GM12878 (cell line): ENCODE results near the gene PGM3. TPM values are rescaled to one million over a fixed set of nuclear protein-coding genes. Genes with fewer than 3 reads are reported as not detected.

ENCODE experiments used
- ASH2L ChIP-seq: fragments of 300-600, 200-600 bp; sonication (generic); IDR thresholded peaks from 2 replicates; pipeline ENCODE4 v1.6.1; 2017; ENCODE audit warnings: low read depth, mild to moderate bottlenecking, borderline replicate concordance
- BHLHE40 ChIP-seq, 2 experiments: fragments of 450-650 bp in 1 of 2; IDR thresholded peaks; 2 replicates each; pipeline ENCODE4 v1.6.1; 2011 to 2017; ENCODE audit warnings: low read depth in 2 of 2, borderline replicate concordance in 1 of 2, improper control_type of control experiment in 1 of 2, low read length in 1 of 2, mild to moderate bottlenecking in 1 of 2
- CEBPB ChIP-seq, 2 experiments: fragments of 150-350 bp in 1 of 2; IDR thresholded peaks; 2 replicates each; pipeline ENCODE4 v1.6.1; 2012 to 2014; ENCODE audit warnings: low read depth in 2 of 2, low read length in 2 of 2, borderline replicate concordance in 1 of 2, inconsistent platforms in 1 of 2
- CEBPZ ChIP-seq: fragments of 150-350 bp; IDR thresholded peaks from 2 replicates; pipeline ENCODE4 v1.6.1; 2016; ENCODE audit warnings: low read depth, low read length
- NFYA ChIP-seq: IDR thresholded peaks from 2 replicates; pipeline ENCODE4 v1.6.1; 2011; ENCODE audit warnings: low read depth, mild to moderate bottlenecking, low read length, improper control_type of control experiment, borderline replicate concordance
- NR2C1 ChIP-seq: fragments of 450-650 bp; IDR thresholded peaks from 2 replicates; pipeline ENCODE4 v1.6.1; 2017; ENCODE audit warnings: antibody characterized with exemption, mild to moderate bottlenecking, moderate library complexity
- POLR2AphosphoS2 ChIP-seq: IDR thresholded peaks from 2 replicates; pipeline ENCODE4 v1.6.1; 2011; ENCODE audit warnings: low read depth, mild to moderate bottlenecking, low read length, improper control_type of control experiment, moderate library complexity
- RBBP5 ChIP-seq: fragments of 200-600 bp; sonication (generic); conservative IDR thresholded peaks from 2 replicates; pipeline ENCODE4 v1.6.1; 2016
- SMC3 ChIP-seq: IDR thresholded peaks from 2 replicates; pipeline ENCODE4 v1.6.1; 2011; ENCODE audit warnings: low read length, improper control_type of control experiment, borderline replicate concordance
- SRF ChIP-seq, 2 experiments: IDR thresholded peaks; 2 replicates each; pipeline ENCODE4 v1.6.1; 2011; ENCODE audit warnings: low read depth in 2 of 2, low read length in 2 of 2, mild to moderate bottlenecking in 1 of 2, moderate library complexity in 1 of 2
- TCF3 ChIP-seq: IDR thresholded peaks from 2 replicates; pipeline ENCODE4 v1.6.1; 2012; ENCODE audit warnings: low read depth, mild to moderate bottlenecking, low read length, borderline replicate concordance; ENCODE audit not compliant: insufficient read depth
- ZNF207 ChIP-seq: fragments of 450-650 bp; IDR thresholded peaks from 2 replicates; pipeline ENCODE4 v1.6.1; 2014; ENCODE audit warnings: antibody characterized with exemption, mild to moderate bottlenecking, borderline replicate concordance
- ZNF384 ChIP-seq: IDR thresholded peaks from 2 replicates; pipeline ENCODE4 v1.6.1; 2012; ENCODE audit warnings: low read depth, mild to moderate bottlenecking, low read length, improper control_type of control experiment, borderline replicate concordance
- ZNF592 ChIP-seq: fragments of 450-650 bp; IDR thresholded peaks from 2 replicates; pipeline ENCODE4 v1.6.1; 2017; ENCODE audit warnings: mild to moderate bottlenecking, moderate library complexity
- polyA plus RNA-seq, 11 experiments: library from polyadenylated mRNA; depleted of rRNA in 4 of 11; unstranded in 6 of 11; stranded (reverse) in 5 of 11; fragments of >200 nt; fragmentation: Nextera tagmentation in 4 of 11; fragmentation: Illumina TruSeq in 1 of 11; extraction: Ambion mirVana in 4 of 11; extraction: Trizol in 1 of 11; gene quantifications; 1 replicate in 1 of 11; 2 replicates in 10 of 11; pipeline versions ENCODE4 v1.2.1 to v1.2.3, GENCODE V29; 2011 to 2016; ENCODE audit warnings: inconsistent platforms in 2 of 11, missing spikeins in 2 of 11, low read depth in 1 of 11
- total RNA-seq, 4 experiments: library from RNA; depleted of rRNA in 3 of 4; stranded (reverse); fragments of >200 nt in 3 of 4; fragmentation: Illumina TruSeq in 1 of 4; extraction: Trizol in 1 of 4; gene quantifications; 2 replicates each; pipeline versions ENCODE4 v1.2.1 to v1.2.3, GENCODE V29; 2013 to 2021
- TF ChIP-seq, protein P1 (sequence below): fragments of 450-650 bp; formaldehyde crosslinking; IDR thresholded peaks from 2 replicates; pipeline ENCODE4 v1.5.0; 2022; ENCODE audit warnings: mild to moderate bottlenecking, missing genetic modification characterization

The PGM3 gene
- total and polyA plus RNA-seq, 10 of the 15 experiments (the other 5 are each of a cell fraction or from before 2014, with no cell fraction given), result 13.0 to 36.0 (median 24.6) TPM

DNA sequence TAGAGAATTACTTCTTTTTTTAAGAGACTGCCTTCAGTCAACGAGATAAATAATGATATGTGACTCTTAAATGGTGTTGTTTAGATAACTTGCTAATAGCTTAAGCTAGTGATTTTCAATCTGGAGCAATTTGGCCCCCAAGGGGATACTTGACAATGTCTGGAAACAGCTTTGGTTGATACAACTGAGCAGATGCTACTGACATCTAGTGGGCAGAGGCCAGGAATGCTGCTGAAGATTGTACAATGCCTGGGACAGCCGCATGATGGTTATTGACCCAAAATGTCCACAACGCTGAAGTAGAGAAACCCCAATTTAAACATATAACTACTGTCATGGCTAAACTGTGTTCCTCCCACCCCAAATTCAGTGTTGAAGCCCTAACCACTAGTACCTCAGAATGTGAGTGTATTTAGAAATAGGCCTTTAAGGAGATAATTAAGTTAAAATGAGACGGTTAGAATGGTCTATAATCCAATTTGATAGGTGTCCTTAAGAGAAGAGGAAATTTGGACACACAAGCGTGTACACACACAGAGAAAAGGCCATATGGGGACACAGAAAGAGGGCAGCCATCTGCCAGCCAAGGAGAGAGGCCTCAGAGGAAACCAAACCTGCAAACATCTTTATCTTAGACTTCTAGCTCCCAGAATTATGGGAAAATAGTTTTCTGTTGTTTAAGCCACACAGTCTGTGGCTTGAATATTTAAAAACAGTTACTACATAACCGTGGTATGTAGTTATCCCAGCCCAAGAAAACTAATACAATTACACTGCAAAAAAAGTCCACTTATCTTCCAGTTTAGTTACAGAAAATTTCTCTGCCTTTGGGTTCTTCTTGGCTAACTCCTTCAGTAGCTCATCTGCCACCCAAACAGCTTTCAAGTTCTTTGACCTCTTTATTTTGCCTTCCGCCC, 22.3 kb upstream of the PGM3 start (continued):
- no peak for TF ChIP-seq CEBPZ
- TF ChIP-seq ZNF384, result no peak
- no peak for TF ChIP-seq SRF (IDR thresholded peaks at IDR 0.05; ENCODE audit: low read depth in 2 of 2, low read length in 2 of 2)
- TF ChIP-seq RBBP5, result no peak
- TF ChIP-seq ZNF592, result 0 out of 2 replicates have a peak, but pooled peaks have one; percentile 29
- TF ChIP-seq SMC3, result peak; percentile 85
- no peak for TF ChIP-seq POLR2AphosphoS2
- TF ChIP-seq CEBPB (IDR thresholded peaks at IDR 0.05; ENCODE audit: borderline replicate concordance in 1 of 2, low read depth in 2 of 2, low read length in 2 of 2), result no peak
- no peak for TF ChIP-seq NR2C1
- TF ChIP-seq ZNF207, result no peak
- TF ChIP-seq, protein P1, sequence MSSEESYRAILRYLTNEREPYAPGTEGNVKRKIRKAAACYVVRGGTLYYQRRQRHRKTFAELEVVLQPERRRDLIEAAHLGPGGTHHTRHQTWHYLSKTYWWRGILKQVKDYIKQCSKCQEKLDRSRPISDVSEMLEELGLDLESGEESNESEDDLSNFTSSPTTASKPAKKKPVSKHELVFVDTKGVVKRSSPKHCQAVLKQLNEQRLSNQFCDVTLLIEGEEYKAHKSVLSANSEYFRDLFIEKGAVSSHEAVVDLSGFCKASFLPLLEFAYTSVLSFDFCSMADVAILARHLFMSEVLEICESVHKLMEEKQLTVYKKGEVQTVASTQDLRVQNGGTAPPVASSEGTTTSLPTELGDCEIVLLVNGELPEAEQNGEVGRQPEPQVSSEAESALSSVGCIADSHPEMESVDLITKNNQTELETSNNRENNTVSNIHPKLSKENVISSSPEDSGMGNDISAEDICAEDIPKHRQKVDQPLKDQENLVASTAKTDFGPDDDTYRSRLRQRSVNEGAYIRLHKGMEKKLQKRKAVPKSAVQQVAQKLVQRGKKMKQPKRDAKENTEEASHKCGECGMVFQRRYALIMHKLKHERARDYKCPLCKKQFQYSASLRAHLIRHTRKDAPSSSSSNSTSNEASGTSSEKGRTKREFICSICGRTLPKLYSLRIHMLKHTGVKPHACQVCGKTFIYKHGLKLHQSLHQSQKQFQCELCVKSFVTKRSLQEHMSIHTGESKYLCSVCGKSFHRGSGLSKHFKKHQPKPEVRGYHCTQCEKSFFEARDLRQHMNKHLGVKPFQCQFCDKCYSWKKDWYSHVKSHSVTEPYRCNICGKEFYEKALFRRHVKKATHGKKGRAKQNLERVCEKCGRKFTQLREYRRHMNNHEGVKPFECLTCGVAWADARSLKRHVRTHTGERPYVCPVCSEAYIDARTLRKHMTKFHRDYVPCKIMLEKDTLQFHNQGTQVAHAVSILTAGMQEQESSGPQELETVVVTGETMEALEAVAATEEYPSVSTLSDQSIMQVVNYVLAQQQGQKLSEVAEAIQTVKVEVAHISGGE (CRISPR knock-in tag), result no peak
- no peak for TF ChIP-seq ASH2L
- TF ChIP-seq TCF3, result no peak
- no peak for TF ChIP-seq NFYA
- TF ChIP-seq BHLHE40 (IDR thresholded peaks at IDR 0.05; ENCODE audit: borderline replicate concordance in 1 of 2, low read depth in 2 of 2, low read length in 1 of 2), result no peak
